ENCODE data around the gene EHMT1. TPM values are rescaled to one million over a fixed set of nuclear protein-coding genes. Genes with fewer than 3 reads are reported as not detected.
A peak's percentile ranks its signal among the peaks of the same experiment; 100 is the strongest.

Gene EHMT1
- total and polyA plus RNA-seq, 10 of the 15 experiments (the other 5 are each of a cell fraction or from before 2014, with no cell fraction given) = 2.9 to 100 (median 48.1) TPM

DNA sequence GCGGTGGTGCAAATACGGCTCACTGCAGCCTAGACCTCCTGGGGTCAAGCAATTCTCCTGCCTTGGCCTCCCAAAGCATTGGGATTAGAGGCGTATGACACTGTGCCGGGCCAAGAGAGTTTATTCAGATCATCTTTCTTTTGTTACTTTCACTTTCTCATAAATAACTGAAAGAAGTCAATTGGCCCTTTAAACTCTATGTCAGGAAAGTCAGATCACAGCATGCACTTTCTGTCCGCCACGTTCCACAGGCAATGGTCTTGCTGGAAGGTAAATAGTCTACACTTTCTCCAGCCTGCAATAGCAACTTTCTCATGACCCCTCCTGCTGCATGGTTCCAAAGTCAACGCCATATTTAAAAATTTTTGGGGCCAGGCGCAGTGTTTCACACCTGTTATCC is 19.9 kb upstream of the EHMT1 start:
- no peaks in the 10 kb centered on the region for H4K20me1 ChIP-seq (ENCODE audit: control insufficient read depth, insufficient read depth)
- ChIA-PET POLR2A (no interaction called here), RAD21 (ENCODE audit: unreplicated experiment) (no interaction called here), CTCF (no interaction called here), SMC1A (ENCODE audit: uncharacterized antibody, unreplicated experiment) (interaction anchor here (0.6 kb wide), 1 partner anchor 363 kb away, joined by 3 read pairs; no protein-coding TSS in a partner anchor)
- no peaks in the 10 kb centered on the region for H3K27me3 ChIP-seq (replicated peaks in 1 of 2; ENCODE audit: control insufficient read depth in 2 of 2, insufficient read depth in 2 of 2, low read length in 1 of 2)
- in situ Hi-C loops (cut with MboI) (no loop called here), intact Hi-C loops (cut with micrococcal nuclease; ENCODE audit: unreplicated experiment) (no loop called here)
- H3K4me3 ChIP-seq = no peak overlapping the region
- DNase-seq (ENCODE audit: low read depth, low spot score) = no peak
- peak overlapping the region; percentile 7; the same call in 1 of the 2 replicates for H2AFZ ChIP-seq (ENCODE audit: control insufficient read depth, low read depth, low read length)
- no peaks in the 10 kb centered on the region for H3K4me1 ChIP-seq (ENCODE audit: control insufficient read depth, insufficient read depth, low read length)
- ATAC-seq = no peak
- H3K9me3 ChIP-seq (replicated peaks; ENCODE audit: control insufficient read depth, insufficient read depth, low read length) = no peaks in the 10 kb centered on the region
- no peak overlapping the region for H3K9ac ChIP-seq (ENCODE audit: control insufficient read depth, insufficient read depth, low read length)
- FAIRE-seq = no peak
- no peaks in the 10 kb centered on the region for H3K79me2 ChIP-seq (ENCODE audit: control insufficient read depth, insufficient read depth, low read length)
- H3K4me2 ChIP-seq (ENCODE audit: control insufficient read depth, insufficient read depth) = no peak overlapping the region
- no peaks in the 10 kb centered on the region for H3K36me3 ChIP-seq (ENCODE audit: control insufficient read depth in 2 of 2, insufficient read depth in 2 of 2, low read length in 1 of 2)
- BruUV-seq (replicated peaks) = no TSS peak
- 66% methylated on average over 8 of the region's 8 CpGs for WGBS (ENCODE audit: insufficient coverage, insufficient replicate concordance, low lambda C conversion rate, missing lambda C conversion rate)
- no peak overlapping the region for H3K27ac ChIP-seq (ENCODE audit: control insufficient read depth, insufficient read depth)
- TF ChIP-seq ETV6 (conservative IDR thresholded peaks at IDR 0.05 in 1 of 2, IDR thresholded peaks at IDR 0.05 in 1 of 2; ENCODE audit: borderline replicate concordance in 1 of 2, low read depth in 1 of 2) (no peak), POLR2AphosphoS5 (IDR thresholded peaks at IDR 0.05; ENCODE audit: low read length) (no peak), PAX5 (IDR thresholded peaks at IDR 0.05; ENCODE audit: borderline replicate concordance, low read depth, low read length) (no peak), SPI1 (IDR thresholded peaks at IDR 0.05; ENCODE audit: borderline replicate concordance, insufficient read depth, low read depth, low read length) (no peak), SMAD1 (IDR thresholded peaks at IDR 0.05; ENCODE audit: low read depth, partially characterized antibody) (no peak), ESRRA (IDR thresholded peaks at IDR 0.05; ENCODE audit: low read length) (no peak), CHD2 (IDR thresholded peaks at IDR 0.05; ENCODE audit: borderline replicate concordance, low read depth, low read length) (no peak), STAT3 (IDR thresholded peaks at IDR 0.05; ENCODE audit: low read depth, low read length) (no peak), MXI1 (IDR thresholded peaks at IDR 0.05; ENCODE audit: low read depth, low read length) (no peak), SRF (IDR thresholded peaks at IDR 0.05; ENCODE audit: low read depth in 2 of 2, low read length in 2 of 2) (no peak)
- TF ChIP-seq, protein P1, sequence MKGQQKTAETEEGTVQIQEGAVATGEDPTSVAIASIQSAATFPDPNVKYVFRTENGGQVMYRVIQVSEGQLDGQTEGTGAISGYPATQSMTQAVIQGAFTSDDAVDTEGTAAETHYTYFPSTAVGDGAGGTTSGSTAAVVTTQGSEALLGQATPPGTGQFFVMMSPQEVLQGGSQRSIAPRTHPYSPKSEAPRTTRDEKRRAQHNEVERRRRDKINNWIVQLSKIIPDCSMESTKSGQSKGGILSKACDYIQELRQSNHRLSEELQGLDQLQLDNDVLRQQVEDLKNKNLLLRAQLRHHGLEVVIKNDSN (IDR thresholded peaks at IDR 0.05; ENCODE audit: borderline replicate concordance, extremely low read length, insufficient read depth, low read depth, low read length) = no peak
- TF ChIP-seq, protein P2, sequence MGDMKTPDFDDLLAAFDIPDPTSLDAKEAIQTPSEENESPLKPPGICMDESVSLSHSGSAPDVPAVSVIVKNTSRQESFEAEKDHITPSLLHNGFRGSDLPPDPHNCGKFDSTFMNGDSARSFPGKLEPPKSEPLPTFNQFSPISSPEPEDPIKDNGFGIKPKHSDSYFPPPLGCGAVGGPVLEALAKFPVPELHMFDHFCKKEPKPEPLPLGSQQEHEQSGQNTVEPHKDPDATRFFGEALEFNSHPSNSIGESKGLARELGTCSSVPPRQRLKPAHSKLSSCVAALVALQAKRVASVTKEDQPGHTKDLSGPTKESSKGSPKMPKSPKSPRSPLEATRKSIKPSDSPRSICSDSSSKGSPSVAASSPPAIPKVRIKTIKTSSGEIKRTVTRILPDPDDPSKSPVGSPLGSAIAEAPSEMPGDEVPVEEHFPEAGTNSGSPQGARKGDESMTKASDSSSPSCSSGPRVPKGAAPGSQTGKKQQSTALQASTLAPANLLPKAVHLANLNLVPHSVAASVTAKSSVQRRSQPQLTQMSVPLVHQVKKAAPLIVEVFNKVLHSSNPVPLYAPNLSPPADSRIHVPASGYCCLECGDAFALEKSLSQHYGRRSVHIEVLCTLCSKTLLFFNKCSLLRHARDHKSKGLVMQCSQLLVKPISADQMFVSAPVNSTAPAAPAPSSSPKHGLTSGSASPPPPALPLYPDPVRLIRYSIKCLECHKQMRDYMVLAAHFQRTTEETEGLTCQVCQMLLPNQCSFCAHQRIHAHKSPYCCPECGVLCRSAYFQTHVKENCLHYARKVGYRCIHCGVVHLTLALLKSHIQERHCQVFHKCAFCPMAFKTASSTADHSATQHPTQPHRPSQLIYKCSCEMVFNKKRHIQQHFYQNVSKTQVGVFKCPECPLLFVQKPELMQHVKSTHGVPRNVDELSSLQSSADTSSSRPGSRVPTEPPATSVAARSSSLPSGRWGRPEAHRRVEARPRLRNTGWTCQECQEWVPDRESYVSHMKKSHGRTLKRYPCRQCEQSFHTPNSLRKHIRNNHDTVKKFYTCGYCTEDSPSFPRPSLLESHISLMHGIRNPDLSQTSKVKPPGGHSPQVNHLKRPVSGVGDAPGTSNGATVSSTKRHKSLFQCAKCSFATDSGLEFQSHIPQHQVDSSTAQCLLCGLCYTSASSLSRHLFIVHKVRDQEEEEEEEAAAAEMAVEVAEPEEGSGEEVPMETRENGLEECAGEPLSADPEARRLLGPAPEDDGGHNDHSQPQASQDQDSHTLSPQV (IDR thresholded peaks at IDR 0.05) = no peak

Data from GM12878 (cell line).